ENCODE results near the gene RCC1. TPM values are rescaled to one million over a fixed set of nuclear protein-coding genes. Genes with fewer than 3 reads are reported as not detected.
"Not testable (repeated sequence)": the region's sequence is repeated elsewhere in the genome, so short reads cannot be mapped to it uniquely, and the experiment has no call there.

RCC1 gene
- total and polyA plus RNA-seq, 4 donors: 10.0 to 20.4 (median 18.0) TPM

DNA sequence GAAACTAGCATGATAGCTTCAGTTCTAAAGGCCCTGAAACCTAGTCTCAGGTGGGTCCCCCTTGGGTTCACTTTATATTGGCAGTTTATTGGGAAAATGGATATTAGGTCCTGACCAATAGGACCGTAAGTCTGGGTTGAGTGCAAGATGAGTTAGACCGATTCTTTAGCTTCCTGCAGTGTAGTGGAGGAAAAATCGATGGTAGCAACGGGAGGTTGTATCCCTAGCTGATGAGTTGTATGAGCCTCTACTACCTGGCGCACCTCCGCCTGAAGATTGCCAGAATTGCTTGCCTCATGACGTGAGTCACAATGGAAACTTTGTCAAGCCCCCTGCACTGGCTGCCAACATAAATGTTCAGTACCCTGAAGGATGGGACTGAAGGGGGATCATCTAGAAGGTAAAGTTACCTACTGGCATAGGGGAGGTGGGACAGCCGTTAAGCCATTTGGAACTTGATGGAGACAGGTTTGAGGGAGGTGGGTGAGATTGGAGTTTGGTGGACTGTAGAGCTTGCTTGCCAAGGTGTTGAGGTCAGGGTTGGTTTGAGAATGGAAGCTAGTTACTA is 3.9 kb downstream of the RCC1 start:
- H3K4me1 ChIP-seq (ENCODE audit: control insufficient read depth, insufficient read depth, low read length): peaks cover 17% of the 10 kb centered on the region
- DNase-seq (ENCODE audit: low read depth in 4 of 6, low spot score in 6 of 6): no peak
- H3K36me3 ChIP-seq (ENCODE audit: control insufficient read depth, insufficient read depth, low read length): peaks cover 52% of the 10 kb centered on the region
- 90% methylated on average over 8 of the region's 8 CpGs for WGBS (ENCODE audit: insufficient coverage)
- H3K9me3 ChIP-seq (ENCODE audit: control insufficient read depth, insufficient read depth, low read length): no peaks in the 10 kb centered on the region
- H3K27ac ChIP-seq (ENCODE audit: low read depth, low read length): no peak overlapping the region
- no peak overlapping the region for H3K4me3 ChIP-seq (ENCODE audit: low read depth, low read length)
- no peaks in the 10 kb centered on the region for H3K27me3 ChIP-seq (ENCODE audit: control insufficient read depth, insufficient read depth, low read length)

DNA sequence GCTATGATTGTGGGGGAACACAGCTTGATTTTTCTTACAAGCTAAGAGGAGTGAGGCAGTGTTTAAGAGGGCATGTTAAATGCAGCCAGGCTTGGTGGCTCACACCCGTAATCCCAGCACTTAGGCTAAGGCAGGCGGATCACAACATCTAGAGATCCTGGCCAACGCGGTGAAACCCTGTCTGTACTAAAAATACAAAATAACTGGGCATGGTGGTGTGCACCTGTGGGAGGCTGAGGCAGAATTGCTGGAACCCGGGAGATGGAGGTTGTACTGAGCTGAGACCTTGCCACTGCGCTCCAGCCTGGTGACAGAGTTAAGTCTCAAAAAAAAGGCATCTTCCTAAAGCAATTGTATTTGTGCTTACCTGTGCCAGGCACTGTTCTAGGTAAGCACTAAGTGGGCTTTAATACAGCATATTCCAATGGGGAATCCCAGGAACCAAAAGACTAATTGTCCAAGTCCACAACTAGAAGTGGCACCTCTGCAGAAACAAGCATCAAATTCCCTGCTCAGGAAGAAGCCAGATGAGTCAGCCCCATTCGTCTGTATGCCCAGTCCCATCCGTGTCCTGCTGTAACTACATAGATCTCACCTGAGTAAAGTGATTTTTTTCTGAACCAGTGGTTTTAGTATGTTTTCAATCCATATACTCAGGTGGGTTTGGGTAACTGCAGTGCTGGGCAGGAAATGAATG is 4.6 kb downstream of the RCC1 start:
- no peak overlapping the region for H3K27ac ChIP-seq (ENCODE audit: low read depth, low read length)
- H3K4me3 ChIP-seq (ENCODE audit: low read depth, low read length): no peak overlapping the region
- H3K36me3 ChIP-seq (ENCODE audit: control insufficient read depth, insufficient read depth, low read length): peaks cover 56% of the 10 kb centered on the region
- H3K4me1 ChIP-seq (ENCODE audit: control insufficient read depth, insufficient read depth, low read length): peaks cover 17% of the 10 kb centered on the region
- no peak for DNase-seq (ENCODE audit: low read depth in 4 of 6, low spot score in 6 of 6)
- no peaks in the 10 kb centered on the region for H3K27me3 ChIP-seq (ENCODE audit: control insufficient read depth, insufficient read depth, low read length)
- no peaks in the 10 kb centered on the region for H3K9me3 ChIP-seq (ENCODE audit: control insufficient read depth, insufficient read depth, low read length)
- WGBS (ENCODE audit: insufficient coverage): 80% methylated on average over 4 of the region's 8 CpGs

DNA sequence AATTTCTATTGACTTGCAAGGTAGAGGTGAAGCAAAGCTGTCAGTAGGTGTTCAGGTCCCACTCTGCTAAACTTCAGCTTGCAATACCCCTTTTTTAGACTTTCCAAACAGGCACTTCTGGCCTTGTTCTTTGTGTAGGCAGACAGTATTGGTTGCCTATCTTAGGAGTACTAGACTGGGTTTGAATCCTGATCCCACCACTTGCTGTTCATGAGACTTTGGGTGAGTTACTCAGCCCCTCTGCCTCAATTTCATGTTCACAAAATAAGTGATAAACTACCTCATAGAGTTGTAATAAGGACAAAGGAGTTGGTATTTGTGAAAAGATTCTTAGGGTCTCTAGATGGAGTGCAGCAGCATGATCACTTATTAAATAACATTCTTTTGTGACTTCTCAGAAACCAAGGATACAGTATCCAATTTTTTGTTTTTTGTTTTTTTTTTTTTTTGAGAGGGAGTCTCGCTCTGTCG is 5.2 kb downstream of the RCC1 start:
- 100% methylated on average over 2 of the region's 2 CpGs for WGBS (ENCODE audit: insufficient coverage)
- no peaks in the 10 kb centered on the region for H3K27me3 ChIP-seq (ENCODE audit: control insufficient read depth, insufficient read depth, low read length)
- H3K4me1 ChIP-seq (ENCODE audit: control insufficient read depth, insufficient read depth, low read length): peaks cover 17% of the 10 kb centered on the region
- H3K9me3 ChIP-seq (ENCODE audit: control insufficient read depth, insufficient read depth, low read length): no peaks in the 10 kb centered on the region
- H3K36me3 ChIP-seq (ENCODE audit: control insufficient read depth, insufficient read depth, low read length): peaks cover 56% of the 10 kb centered on the region
- no peak for DNase-seq (ENCODE audit: low read depth in 4 of 6, low spot score in 6 of 6)
- H3K27ac ChIP-seq (ENCODE audit: low read depth, low read length): no peak overlapping the region
- no peak overlapping the region for H3K4me3 ChIP-seq (ENCODE audit: low read depth, low read length)

DNA sequence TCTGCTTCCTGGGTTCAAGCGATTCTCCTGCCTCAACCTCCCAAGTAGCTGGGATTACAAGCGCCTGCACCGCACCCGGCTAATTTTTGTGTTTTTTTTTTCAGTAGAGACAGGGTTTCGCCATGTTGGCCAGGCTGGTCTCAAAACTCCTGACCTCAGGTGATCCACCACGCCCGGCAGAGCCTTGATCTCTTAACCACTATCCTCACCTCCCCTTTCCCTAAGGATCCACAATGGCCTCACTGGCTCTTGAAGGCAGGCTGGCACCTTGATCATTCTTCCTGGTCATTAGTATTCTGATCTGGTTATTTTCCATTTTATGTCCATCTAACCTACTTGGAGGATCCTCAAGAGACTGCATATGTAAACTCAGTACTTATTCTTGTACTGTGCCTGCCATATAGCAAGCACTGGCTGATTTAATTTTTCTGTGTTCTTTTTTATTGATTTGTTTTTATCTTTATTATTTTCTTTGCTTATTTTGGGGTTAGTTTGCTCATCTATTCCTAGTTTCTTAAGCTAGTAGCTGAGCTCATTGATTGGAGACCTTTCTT is 6.3 kb downstream of the RCC1 start:
- no peak for DNase-seq (ENCODE audit: low read depth in 4 of 6, low spot score in 6 of 6)
- WGBS (ENCODE audit: insufficient coverage): 89% methylated on average over 4 of the region's 7 CpGs

DNA sequence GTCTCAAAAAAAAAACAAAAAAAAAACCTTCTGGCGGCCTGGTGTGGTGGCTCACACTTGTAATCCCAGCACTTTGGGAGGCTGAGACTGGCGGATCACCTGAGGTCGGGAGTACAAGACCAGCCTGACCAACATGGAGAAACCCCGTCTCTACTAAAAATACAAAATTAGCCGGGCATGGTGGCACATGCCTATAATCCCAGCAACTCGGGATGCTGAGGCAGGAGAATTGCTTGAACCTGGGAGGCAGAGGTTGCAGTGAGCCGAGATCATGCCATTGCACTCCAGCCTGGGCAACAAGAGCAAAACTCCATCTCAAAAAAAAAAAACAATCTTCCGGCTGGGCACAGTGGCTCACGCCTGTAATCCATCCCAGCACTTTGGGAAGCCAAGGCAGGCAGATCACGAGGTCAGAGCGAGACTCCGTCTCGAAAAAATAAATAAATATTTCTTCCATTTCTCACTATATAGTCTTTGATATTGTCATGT is 8.6 kb downstream of the RCC1 start:
- not testable (repeated sequence) for H3K27ac ChIP-seq (ENCODE audit: low read depth, low read length); DNase-seq (ENCODE audit: low read depth in 4 of 6, low spot score in 6 of 6); H3K27me3 ChIP-seq (ENCODE audit: control insufficient read depth, insufficient read depth, low read length); H3K9me3 ChIP-seq (ENCODE audit: control insufficient read depth, insufficient read depth, low read length); H3K4me3 ChIP-seq (ENCODE audit: low read depth, low read length)
- WGBS (ENCODE audit: insufficient coverage): 93% methylated on average over 5 of the region's 13 CpGs
- peaks cover 15% of the 10 kb centered on the region for H3K4me1 ChIP-seq (ENCODE audit: control insufficient read depth, insufficient read depth, low read length)
- H3K36me3 ChIP-seq (ENCODE audit: control insufficient read depth, insufficient read depth, low read length): peaks cover 43% of the 10 kb centered on the region

More for the DNA sequence above, 6.3 kb downstream of the RCC1 start:
- H3K9me3 ChIP-seq (ENCODE audit: control insufficient read depth, insufficient read depth, low read length): no peaks in the 10 kb centered on the region
- no peak overlapping the region for H3K27ac ChIP-seq (ENCODE audit: low read depth, low read length)
- H3K4me3 ChIP-seq (ENCODE audit: low read depth, low read length): no peak overlapping the region
- H3K27me3 ChIP-seq (ENCODE audit: control insufficient read depth, insufficient read depth, low read length): no peaks in the 10 kb centered on the region
- peaks cover 10% of the 10 kb centered on the region for H3K4me1 ChIP-seq (ENCODE audit: control insufficient read depth, insufficient read depth, low read length)
- peaks cover 56% of the 10 kb centered on the region for H3K36me3 ChIP-seq (ENCODE audit: control insufficient read depth, insufficient read depth, low read length)

DNA sequence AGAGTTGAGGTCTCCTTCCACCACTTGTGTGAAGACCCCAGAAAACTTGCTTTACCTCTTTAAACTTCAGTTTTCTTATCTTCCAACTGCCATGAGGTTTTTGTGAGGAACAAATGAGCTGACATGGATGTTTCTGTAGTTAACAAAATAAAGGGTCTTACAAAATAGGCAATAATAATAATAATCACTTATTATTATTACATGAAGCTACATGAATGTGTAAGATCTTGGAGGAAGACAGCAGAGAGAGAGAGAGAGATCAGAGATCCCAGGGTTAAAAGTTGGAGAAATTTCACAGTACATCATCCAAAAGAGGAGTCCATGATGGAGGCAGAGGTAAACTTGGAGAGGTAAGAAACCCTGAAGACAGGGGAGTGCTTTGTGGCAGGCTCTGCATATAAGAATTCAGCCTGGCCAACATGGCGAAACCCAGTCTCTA is 10.7 kb downstream of the RCC1 start:
- peaks cover 25% of the 10 kb centered on the region for H3K36me3 ChIP-seq (ENCODE audit: control insufficient read depth, insufficient read depth, low read length)
- 100% methylated on average over 1 of the region's 1 CpG for WGBS (ENCODE audit: insufficient coverage)
- H3K27ac ChIP-seq (ENCODE audit: low read depth, low read length): no peak overlapping the region
- no peaks in the 10 kb centered on the region for H3K9me3 ChIP-seq (ENCODE audit: control insufficient read depth, insufficient read depth, low read length)
- no peak overlapping the region for H3K4me3 ChIP-seq (ENCODE audit: low read depth, low read length)
- no peaks in the 10 kb centered on the region for H3K27me3 ChIP-seq (ENCODE audit: control insufficient read depth, insufficient read depth, low read length)
- no peak for DNase-seq (ENCODE audit: low read depth in 4 of 6, low spot score in 6 of 6)
- H3K4me1 ChIP-seq (ENCODE audit: control insufficient read depth, insufficient read depth, low read length): peaks cover 20% of the 10 kb centered on the region

DNA sequence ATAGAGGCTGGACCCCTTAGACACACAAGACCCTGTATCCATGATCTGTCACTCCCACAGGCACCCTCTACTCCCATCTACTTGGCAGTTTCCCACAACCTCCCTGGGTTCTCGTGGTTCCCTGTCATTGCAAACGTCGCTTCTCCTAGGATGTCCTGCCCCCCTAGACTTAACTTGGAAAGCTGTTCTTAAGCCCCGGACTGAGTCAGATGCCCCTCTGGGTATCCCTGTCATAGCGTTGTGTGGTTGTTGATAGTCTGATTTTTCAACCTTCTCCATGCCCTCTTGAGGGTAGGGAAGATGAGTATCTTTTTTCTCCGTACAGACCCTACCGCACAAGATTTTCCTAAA is 11.8 kb downstream of the RCC1 start:
- WGBS (ENCODE audit: insufficient coverage): 11% methylated on average over 3 of the region's 7 CpGs
- DNase-seq (ENCODE audit: low read depth in 4 of 6, low spot score in 6 of 6): no peak
- H3K27me3 ChIP-seq (ENCODE audit: control insufficient read depth, insufficient read depth, low read length): no peaks in the 10 kb centered on the region
- peak overlapping the region; percentile 53 for H3K4me3 ChIP-seq (ENCODE audit: low read depth, low read length)
- no peaks in the 10 kb centered on the region for H3K9me3 ChIP-seq (ENCODE audit: control insufficient read depth, insufficient read depth, low read length)
- H3K27ac ChIP-seq (ENCODE audit: low read depth, low read length): no peak overlapping the region
- peaks cover 17% of the 10 kb centered on the region for H3K4me1 ChIP-seq (ENCODE audit: control insufficient read depth, insufficient read depth, low read length)
- H3K36me3 ChIP-seq (ENCODE audit: control insufficient read depth, insufficient read depth, low read length): peaks cover 17% of the 10 kb centered on the region

DNA sequence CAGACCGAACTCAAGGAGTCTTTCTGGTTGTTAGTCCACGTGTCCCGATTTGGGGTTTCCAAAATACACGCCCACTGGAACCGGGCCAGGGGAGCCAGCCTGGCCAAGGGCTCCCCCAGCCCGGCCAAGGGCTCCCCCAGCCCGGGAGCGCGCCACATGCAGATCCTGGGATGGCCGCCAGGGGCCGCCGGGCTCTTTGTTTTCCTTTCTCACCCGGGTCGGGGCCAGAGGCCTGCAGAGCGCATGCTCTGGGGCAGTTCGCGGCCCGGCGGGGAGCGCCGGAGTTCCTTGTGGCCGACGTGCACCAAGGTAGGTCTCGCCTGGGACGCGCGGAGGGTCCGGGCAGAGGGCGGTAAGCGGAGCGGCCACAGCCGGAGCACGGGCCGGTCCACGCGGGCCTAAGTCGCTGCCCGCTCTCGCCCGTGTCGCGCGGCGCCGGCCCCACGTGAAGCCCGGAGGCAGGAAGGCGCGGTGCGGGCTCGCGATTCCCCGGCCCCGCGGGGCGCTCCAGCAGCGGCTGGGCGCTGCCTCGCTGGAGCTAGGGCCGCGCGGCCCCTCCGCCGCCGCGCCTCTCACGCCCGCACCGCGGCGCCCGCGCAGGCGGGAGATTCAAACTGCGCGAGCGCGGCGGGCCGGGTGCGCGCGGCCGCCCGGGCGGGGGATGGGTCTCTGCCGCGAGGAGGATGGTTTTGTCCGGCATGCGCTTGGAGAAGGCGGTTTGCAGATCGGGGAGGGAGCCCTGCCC is 12.3 kb downstream of the RCC1 start:
- H3K9me3 ChIP-seq (ENCODE audit: control insufficient read depth, insufficient read depth, low read length): no peaks in the 10 kb centered on the region
- 0% methylated on average over 92 of the region's 92 CpGs for WGBS (ENCODE audit: insufficient coverage)
- H3K27ac ChIP-seq (ENCODE audit: low read depth, low read length): peak overlapping the region; percentile 33
- H3K4me3 ChIP-seq (ENCODE audit: low read depth, low read length): peak overlapping the region; percentile 53
- peak; percentile 61 to 96 (median 77) for DNase-seq (ENCODE audit: low read depth in 4 of 6, low spot score in 6 of 6)
- H3K36me3 ChIP-seq (ENCODE audit: control insufficient read depth, insufficient read depth, low read length): peaks cover 13% of the 10 kb centered on the region
- peaks cover 17% of the 10 kb centered on the region for H3K4me1 ChIP-seq (ENCODE audit: control insufficient read depth, insufficient read depth, low read length)
- H3K27me3 ChIP-seq (ENCODE audit: control insufficient read depth, insufficient read depth, low read length): no peaks in the 10 kb centered on the region

DNA sequence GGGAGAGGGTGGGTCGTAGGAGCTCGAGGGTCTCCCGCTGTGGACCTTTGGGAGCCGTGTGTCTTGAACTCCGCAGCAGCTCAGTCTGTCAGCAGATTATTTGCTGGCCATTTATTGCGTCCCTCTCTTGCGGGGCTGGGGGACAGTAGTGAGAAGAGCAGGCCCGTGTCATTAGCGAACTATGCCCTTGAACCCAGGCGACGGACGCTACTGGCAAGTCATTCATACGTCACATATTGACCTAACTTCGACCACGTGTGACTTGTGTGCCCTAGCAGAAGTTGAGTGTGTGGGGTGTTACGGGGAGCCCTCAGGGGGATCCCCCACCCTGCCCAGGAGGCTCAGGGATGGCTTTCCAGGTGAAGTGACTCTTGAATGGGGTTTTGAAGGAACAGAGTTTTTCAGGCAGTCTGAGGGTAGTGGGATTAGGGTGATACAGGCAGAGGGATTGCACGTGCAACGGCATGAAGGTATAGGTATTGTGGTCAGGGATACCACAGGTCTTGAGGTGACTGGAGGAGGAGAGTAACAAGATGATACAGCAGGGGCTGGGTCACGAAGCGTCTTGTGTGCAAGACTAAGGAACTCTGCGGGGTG is 13.0 kb downstream of the RCC1 start:
- no peaks in the 10 kb centered on the region for H3K9me3 ChIP-seq (ENCODE audit: control insufficient read depth, insufficient read depth, low read length)
- no peaks in the 10 kb centered on the region for H3K27me3 ChIP-seq (ENCODE audit: control insufficient read depth, insufficient read depth, low read length)
- H3K4me1 ChIP-seq (ENCODE audit: control insufficient read depth, insufficient read depth, low read length): peaks cover 17% of the 10 kb centered on the region
- WGBS (ENCODE audit: insufficient coverage): 6% methylated on average over 19 of the region's 21 CpGs
- peak overlapping the region; percentile 33 for H3K4me3 ChIP-seq (ENCODE audit: low read depth, low read length)
- DNase-seq (ENCODE audit: low read depth in 4 of 6, low spot score in 6 of 6): no peak
- no peak overlapping the region for H3K27ac ChIP-seq (ENCODE audit: low read depth, low read length)
- peaks cover 8% of the 10 kb centered on the region for H3K36me3 ChIP-seq (ENCODE audit: control insufficient read depth, insufficient read depth, low read length)
